Urothelium cell line (cell line): ENCODE measurements around the gene KAT6B.

Experiments used
- DNase-seq: peaks from one replicate; pipeline ENCODE4 v3.0.0; 2011; ENCODE audit warnings: low spot score, mixed read lengths
- FAIRE-seq: peaks from 2 replicates; lab custom pipeline; 2011; peaks lifted over from hg19 to GRCh38; lab: Jason Lieb, UNC

Gene KAT6B

DNA sequence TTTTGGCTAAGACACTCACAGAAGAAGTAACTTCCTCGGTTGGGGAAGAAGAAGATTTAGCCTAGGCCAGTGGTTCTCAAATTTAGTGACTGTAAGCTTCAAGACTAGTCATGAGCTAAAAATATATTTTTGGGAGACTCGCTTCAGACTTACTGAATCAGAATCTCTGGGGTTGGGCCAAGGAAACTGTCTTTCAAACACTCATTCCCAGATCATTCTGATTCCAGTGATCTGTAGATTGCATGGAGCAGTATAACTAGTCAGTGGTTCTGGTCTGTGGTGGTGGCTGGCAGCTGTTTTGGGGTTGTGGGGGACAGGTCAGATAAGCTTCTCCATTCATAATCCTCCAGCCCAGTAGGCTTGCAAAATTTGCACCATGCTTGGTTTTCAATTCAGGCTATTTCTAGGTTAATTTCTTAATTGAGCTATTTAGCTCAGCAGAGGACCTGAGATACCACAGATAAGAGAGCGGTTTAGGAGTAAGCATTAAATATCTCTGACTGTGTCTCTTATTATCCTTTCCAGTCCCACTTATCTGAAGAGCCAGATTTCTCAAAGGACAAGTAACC, 3.8 kb upstream of the KAT6B start:
- FAIRE-seq (no peak), DNase-seq (no peak)

GRCh38 chr10:74823791-74824183, 2.6 kb upstream of the KAT6B start:
- no peak for DNase-seq
- no peak for FAIRE-seq

DNA sequence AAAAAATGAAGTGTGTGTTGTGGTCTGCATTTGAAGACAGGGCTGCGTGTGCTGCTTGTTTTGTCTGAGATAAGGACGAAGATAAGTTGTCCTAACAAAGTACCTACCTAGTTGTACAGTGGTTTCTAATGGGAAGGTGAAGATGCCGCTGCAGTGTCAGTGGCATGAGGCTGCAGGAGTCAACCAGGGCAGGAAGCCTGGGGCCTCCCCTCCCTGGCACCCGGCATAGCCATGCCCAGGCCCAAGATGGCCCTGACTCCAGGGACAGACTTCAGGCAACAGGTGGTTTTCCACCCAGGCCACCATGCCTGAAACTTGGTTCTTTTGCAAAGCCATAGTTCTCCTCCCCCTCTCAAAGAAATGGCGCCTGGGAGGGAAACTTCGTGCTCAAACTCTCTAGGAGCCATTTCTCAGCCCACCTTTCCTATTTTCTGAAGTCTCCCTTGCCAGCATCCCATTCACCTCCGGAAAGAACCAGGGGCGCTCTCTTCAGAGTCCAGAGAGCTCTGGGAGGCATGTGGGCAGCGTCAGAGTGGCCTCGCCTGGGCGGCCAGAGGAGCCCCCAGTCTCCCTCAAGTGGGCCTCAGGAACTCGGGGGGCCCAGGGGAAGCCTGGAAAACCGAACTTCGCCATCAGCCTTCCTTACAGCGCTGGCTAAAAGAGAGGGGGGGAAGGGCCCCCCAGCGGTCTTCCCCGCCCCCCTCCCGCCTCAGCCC, 2.1 kb upstream of the KAT6B start:
- DNase-seq, result peak; percentile 18
- no peak for FAIRE-seq

GRCh38 chr10:74824900-74825370, 1.5 kb upstream of the KAT6B start:
- peak; percentile 23 for DNase-seq

DNA sequence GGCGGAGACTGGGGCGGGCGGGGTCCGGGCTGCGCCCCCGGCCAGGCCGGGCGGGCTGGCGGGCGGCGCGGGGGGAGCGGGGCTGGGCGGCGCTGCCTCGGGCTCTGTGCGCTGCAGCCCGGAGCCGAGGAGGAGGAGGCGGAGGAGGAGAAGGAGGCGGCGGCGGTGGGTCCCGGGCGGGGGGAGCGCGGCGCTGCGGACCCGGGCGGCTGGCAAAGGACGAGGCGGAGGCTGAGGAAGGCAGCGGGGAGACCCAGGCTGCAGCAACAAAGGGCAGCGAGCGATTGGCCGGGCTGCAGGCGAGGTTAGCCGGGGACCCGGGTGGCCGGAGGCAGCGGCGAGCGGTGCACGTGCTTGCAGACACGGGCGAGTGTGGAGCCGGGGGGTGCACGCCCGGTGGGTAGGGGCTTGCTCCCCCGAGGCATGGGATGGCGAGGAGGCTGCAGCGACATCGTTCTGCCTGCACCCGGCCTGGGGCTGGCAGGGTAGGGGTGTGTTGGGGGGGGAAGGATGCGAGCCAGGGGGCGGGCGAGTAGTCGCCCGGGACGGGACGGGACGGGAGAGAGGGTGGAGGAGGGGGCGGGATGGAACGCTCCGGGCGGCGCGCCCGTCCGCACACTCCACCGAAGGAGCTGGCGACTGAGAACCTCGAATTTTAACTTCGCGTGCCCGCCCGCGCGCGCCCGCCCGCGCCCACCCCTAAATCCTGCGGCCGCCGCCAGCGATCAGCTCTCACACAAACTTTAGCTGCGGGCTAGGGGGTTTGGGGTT, 844 bp upstream of the KAT6B start:
- FAIRE-seq, result no peak
- peak; percentile 66 for DNase-seq

More at GRCh38 chr10:74824900-74825370, 1.5 kb upstream of the KAT6B start:
- no peak for FAIRE-seq

GRCh38 chr10:74827045-74827441, 643 bp downstream of the KAT6B start:
- FAIRE-seq (no peak), DNase-seq (no peak)

DNA sequence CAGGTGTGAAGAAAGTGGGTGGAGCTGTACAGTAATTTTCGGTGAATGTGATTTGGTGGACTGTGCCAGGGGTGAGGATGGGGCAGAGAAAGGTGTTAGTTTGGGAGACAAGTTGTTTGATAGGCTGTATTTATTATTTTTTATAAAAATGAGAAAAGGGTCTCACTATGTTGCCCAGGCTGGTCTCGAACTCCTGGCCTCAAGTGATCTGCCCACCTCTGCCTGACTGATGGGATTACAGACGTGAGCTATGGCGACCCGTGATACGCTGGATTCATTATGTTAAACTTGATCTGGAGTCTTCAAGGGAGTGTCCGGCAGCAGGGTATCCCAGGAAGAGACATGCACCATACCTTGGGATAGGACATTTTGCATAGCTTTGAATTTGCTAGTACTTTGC, 1.3 kb downstream of the KAT6B start:
- FAIRE-seq (no peak), DNase-seq (no peak)

DNA sequence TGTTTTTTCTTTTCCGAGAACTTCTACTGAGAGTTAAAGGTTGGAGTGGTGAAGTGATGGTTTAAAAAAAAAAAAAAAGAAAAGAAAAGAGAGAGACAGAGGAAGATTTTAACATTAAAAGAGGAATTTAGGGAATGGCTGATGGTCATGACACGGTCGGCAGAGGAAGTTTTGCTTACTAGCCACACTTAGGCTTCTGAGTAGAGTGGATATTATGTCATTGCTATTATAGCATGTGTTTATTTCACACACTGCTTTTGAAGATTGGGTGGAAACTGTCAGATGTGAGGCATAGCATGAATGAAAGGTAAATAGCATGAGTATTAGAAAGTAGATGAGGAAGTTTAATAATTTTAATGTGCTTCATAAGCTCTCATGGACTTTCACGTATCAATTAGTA, 2.5 kb downstream of the KAT6B start:
- FAIRE-seq (no peak), DNase-seq (no peak)

GRCh38 chr10:74831518-74832120, 5.2 kb downstream of the KAT6B start:
- FAIRE-seq, result no peak

GRCh38 chr10:74835963-74836362, 9.6 kb downstream of the KAT6B start:
- no peak for DNase-seq
- FAIRE-seq, result no peak

More at GRCh38 chr10:74831518-74832120, 5.2 kb downstream of the KAT6B start:
- DNase-seq, result no peak

- DNase-seq (no peak), FAIRE-seq (no peak)
These were observed 10.5 kb downstream of the KAT6B start for GRCh38 chr10:74836877-74837276.

GRCh38 chr10:74837743-74838142, 11.3 kb downstream of the KAT6B start:
- FAIRE-seq, result no peak
- no peak for DNase-seq

GRCh38 chr10:74839708-74840107, 13.3 kb downstream of the KAT6B start:
- DNase-seq (no peak), FAIRE-seq (no peak)

GRCh38 chr10:74841265-74841973, 15.0 kb downstream of the KAT6B start:
- no peak for DNase-seq
- no peak for FAIRE-seq

DNA sequence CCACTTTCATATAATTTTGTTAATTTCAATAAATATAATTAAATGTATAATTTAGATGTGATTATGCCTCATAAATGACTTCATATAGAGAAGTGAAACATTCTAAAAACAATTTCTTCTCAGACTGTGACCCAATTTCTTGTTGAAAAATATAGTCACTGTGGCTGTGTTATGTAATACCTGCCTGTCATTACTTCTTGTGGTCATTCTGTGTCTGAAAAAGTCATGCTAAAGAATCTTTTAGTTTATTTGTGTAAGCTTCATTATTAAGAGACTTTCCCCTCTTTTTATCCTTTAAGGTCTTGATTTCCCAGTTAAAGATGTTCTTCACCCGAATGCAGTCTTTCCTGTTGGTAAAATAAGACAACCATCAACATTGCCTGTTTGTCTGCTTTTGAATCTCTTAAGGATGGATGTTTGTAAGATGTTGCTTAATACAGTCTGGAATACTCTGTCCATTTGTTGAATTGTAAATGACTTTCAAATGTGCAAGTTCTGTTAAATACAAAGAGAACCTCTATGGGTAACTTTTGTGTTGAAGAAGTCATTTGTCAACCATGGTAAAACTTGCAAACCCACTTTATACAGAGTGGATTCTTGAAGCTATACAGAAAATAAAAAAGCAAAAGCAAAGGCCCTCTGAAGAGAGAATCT, 16.0 kb downstream of the KAT6B start:
- DNase-seq (no peak), FAIRE-seq (no peak)

GRCh38 chr10:74846958-74847357, 20.6 kb downstream of the KAT6B start:
- DNase-seq, result no peak
- no peak for FAIRE-seq

GRCh38 chr10:74851831-74852230, 25.4 kb downstream of the KAT6B start:
- DNase-seq (no peak), FAIRE-seq (no peak)

GRCh38 chr10:74852381-74852780, 26.0 kb downstream of the KAT6B start:
- DNase-seq, result no peak
- no peak for FAIRE-seq

DNA sequence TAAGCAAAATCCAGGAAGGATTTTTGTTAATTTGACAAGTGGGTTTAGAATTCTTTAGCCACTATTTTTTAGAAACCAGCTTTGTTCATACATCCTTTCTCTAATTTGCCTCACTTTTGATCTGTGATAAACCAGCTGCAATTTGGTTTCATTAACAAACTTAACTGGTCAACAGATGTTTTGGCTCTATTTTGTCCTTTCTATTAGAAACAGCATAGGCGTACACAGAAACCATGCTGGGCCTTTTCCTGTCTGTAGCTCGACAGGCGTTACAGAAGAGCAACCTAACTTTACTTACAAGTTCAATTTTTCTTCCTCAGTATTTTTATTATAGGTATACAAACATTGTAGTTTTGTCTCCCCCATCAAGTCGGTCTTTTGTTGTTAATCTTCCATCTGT, 28.2 kb downstream of the KAT6B start:
- FAIRE-seq, result no peak
- DNase-seq, result no peak

DNA sequence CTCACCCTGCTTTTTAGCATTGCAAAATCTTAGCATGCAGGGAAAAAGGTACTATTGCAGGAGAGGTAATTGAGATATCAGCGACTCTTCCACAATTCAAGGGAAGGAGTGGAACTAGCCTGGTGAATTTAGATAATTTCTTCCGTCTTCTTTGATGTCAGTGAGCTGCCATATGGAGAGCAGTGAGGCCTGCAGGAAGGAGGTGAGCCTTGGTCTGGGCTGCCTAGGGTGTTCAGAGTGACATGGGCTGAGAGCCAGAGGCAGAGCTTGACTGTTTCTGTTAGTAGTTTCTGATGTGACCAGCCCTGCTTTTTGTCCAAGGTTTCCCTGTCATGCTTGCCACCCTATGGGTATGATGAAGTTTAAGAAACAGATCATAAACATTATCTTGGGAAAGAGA, 28.6 kb downstream of the KAT6B start:
- DNase-seq, result no peak
- FAIRE-seq, result no peak
